GM23338 (cell line): ENCODE results near the gene RRAD.

Experiments used
- CREB1 ChIP-seq: fragments of 250-450 bp; sonication (Bioruptor Pico); IDR thresholded peaks from 2 replicates; pipeline ENCODE4 v1.5.0; 2020; ENCODE audit warnings: low read depth, mild to moderate bottlenecking, moderate library complexity
- EZH2 ChIP-seq: fragments of 200-600 bp; sonication (generic); IDR thresholded peaks from one replicate; pipeline ENCODE4 v1.8.0; 2017; ENCODE audit warnings: antibody characterized with exemption, mild to moderate bottlenecking, low read depth; ENCODE audit not compliant: unreplicated experiment
- EZH2phosphoT487 ChIP-seq: fragments of 200-600 bp; sonication (generic); IDR thresholded peaks from one replicate; pipeline ENCODE4 v1.8.1; 2018; ENCODE audit warnings: antibody characterized with exemption; ENCODE audit not compliant: unreplicated experiment
- POLR2AphosphoS5 ChIP-seq: IDR thresholded peaks from 2 replicates; pipeline ENCODE4 v1.6.1; 2016; ENCODE audit warnings: antibody characterized with exemption, low read depth
- ZNF114 ChIP-seq: fragments of 250-450 bp; sonication (Bioruptor Pico); IDR thresholded peaks from 2 replicates; pipeline ENCODE4 v1.5.0; 2020; ENCODE audit warnings: mild to moderate bottlenecking, moderate library complexity
- TF ChIP-seq, protein P1 (sequence below): IDR thresholded peaks from one replicate; pipeline ENCODE4 v1.6.1; 2018; ENCODE audit warnings: antibody characterized with exemption; ENCODE audit not compliant: unreplicated experiment
- TF ChIP-seq, protein P2 (sequence below), 2 experiments: fragments of 200-600 bp in 1 of 2; sonication (generic) in 1 of 2; conservative IDR thresholded peaks; 2 replicates each; pipeline versions ENCODE4 v1.5.1 to v1.6.1; 2016 to 2017; ENCODE audit warnings: antibody characterized with exemption in 2 of 2, low read depth in 2 of 2, mild to moderate bottlenecking in 2 of 2, moderate library complexity in 1 of 2

DNA sequence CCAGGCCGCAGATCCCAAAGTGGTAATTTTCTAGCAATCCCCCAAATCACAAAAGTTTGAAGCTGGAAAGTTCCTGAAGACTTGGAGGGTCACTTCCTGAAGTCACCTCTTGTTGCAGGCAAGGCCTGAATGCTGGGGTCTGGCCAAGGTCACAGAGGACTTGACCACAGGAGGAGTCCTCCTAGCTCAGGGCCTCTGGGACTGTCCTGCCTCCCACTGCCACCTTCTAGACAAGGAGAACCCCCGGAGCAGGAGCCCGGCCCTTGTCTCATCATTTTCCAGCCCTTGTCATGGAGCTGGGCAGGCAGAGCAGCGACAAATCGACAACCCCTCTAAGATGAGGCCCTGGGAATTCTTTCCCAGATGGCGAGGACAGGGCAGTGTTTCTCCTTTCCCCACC, 7.0 kb downstream of the RRAD start:
- TF ChIP-seq CREB1 (no peak), EZH2phosphoT487 (no peak), EZH2 (no peak), ZNF114 (CRISPR knock-in tag) (no peak), POLR2AphosphoS5 (no peak)
- TF ChIP-seq, protein P1, sequence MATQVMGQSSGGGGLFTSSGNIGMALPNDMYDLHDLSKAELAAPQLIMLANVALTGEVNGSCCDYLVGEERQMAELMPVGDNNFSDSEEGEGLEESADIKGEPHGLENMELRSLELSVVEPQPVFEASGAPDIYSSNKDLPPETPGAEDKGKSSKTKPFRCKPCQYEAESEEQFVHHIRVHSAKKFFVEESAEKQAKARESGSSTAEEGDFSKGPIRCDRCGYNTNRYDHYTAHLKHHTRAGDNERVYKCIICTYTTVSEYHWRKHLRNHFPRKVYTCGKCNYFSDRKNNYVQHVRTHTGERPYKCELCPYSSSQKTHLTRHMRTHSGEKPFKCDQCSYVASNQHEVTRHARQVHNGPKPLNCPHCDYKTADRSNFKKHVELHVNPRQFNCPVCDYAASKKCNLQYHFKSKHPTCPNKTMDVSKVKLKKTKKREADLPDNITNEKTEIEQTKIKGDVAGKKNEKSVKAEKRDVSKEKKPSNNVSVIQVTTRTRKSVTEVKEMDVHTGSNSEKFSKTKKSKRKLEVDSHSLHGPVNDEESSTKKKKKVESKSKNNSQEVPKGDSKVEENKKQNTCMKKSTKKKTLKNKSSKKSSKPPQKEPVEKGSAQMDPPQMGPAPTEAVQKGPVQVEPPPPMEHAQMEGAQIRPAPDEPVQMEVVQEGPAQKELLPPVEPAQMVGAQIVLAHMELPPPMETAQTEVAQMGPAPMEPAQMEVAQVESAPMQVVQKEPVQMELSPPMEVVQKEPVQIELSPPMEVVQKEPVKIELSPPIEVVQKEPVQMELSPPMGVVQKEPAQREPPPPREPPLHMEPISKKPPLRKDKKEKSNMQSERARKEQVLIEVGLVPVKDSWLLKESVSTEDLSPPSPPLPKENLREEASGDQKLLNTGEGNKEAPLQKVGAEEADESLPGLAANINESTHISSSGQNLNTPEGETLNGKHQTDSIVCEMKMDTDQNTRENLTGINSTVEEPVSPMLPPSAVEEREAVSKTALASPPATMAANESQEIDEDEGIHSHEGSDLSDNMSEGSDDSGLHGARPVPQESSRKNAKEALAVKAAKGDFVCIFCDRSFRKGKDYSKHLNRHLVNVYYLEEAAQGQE, result no peak
- TF ChIP-seq, protein P2, sequence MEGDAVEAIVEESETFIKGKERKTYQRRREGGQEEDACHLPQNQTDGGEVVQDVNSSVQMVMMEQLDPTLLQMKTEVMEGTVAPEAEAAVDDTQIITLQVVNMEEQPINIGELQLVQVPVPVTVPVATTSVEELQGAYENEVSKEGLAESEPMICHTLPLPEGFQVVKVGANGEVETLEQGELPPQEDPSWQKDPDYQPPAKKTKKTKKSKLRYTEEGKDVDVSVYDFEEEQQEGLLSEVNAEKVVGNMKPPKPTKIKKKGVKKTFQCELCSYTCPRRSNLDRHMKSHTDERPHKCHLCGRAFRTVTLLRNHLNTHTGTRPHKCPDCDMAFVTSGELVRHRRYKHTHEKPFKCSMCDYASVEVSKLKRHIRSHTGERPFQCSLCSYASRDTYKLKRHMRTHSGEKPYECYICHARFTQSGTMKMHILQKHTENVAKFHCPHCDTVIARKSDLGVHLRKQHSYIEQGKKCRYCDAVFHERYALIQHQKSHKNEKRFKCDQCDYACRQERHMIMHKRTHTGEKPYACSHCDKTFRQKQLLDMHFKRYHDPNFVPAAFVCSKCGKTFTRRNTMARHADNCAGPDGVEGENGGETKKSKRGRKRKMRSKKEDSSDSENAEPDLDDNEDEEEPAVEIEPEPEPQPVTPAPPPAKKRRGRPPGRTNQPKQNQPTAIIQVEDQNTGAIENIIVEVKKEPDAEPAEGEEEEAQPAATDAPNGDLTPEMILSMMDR (conservative IDR thresholded peaks at IDR 0.05; ENCODE audit: low read depth in 2 of 2), result no peak
